ENCODE data around the gene TMEM117. TPM values are rescaled to one million over a fixed set of nuclear protein-coding genes. Genes with fewer than 3 reads are reported as not detected.

Gene TMEM117
- total RNA-seq, 1 donor, result 22.4 TPM

GRCh38 chr12:43795716-43796280 is 40.1 kb upstream of the TMEM117 start:
- Histone ChIP-seq H3K4me2 (ENCODE audit: insufficient read depth, low read length) (no peak overlapping the region), H3K27ac (ENCODE audit: low read depth, low read length) (no peak overlapping the region), H4K20me1 (ENCODE audit: insufficient read depth, low read length) (no peaks in the 10 kb centered on the region), H3K4me3 (ENCODE audit: insufficient read depth, low read length) (no peak overlapping the region), H3K9me3 (ENCODE audit: low read depth, low read length) (no peaks in the 10 kb centered on the region), H2AFZ (ENCODE audit: low read length) (no peak overlapping the region), H3K4me1 (ENCODE audit: insufficient read depth, low read length) (no peaks in the 10 kb centered on the region), H3K79me2 (ENCODE audit: insufficient read depth, low read length) (no peaks in the 10 kb centered on the region), H3K36me3 (ENCODE audit: insufficient read depth, low read length) (peaks cover 53% of the 10 kb centered on the region), H3K27me3 (ENCODE audit: insufficient read depth, low read length) (no peaks in the 10 kb centered on the region)
- TF ChIP-seq CTCF (IDR thresholded peaks at IDR 0.05; ENCODE audit: extremely low read depth, low read depth, low read length), result no peak
- no peak for DNase-seq (ENCODE audit: insufficient read length, low spot score, missing footprints)

- Histone ChIP-seq H3K27ac (ENCODE audit: low read depth, low read length) (no peak overlapping the region), H4K20me1 (ENCODE audit: insufficient read depth, low read length) (no peaks in the 10 kb centered on the region), H3K9me3 (ENCODE audit: low read depth, low read length) (no peaks in the 10 kb centered on the region), H3K4me1 (ENCODE audit: insufficient read depth, low read length) (no peaks in the 10 kb centered on the region), H3K36me3 (ENCODE audit: insufficient read depth, low read length) (peaks cover 64% of the 10 kb centered on the region), H2AFZ (ENCODE audit: low read length) (no peak overlapping the region), H3K27me3 (ENCODE audit: insufficient read depth, low read length) (no peaks in the 10 kb centered on the region), H3K4me3 (ENCODE audit: insufficient read depth, low read length) (no peak overlapping the region), H3K4me2 (ENCODE audit: insufficient read depth, low read length) (no peak overlapping the region), H3K79me2 (ENCODE audit: insufficient read depth, low read length) (peaks cover 3% of the 10 kb centered on the region)
- no peak for DNase-seq (ENCODE audit: insufficient read length, low spot score, missing footprints)
- TF ChIP-seq CTCF (IDR thresholded peaks at IDR 0.05; ENCODE audit: extremely low read depth, low read depth, low read length), result no peak
Observed at GRCh38 chr12:43797561-43798217, 38.2 kb upstream of the TMEM117 start.

GRCh38 chr12:43805149-43805859 is 30.6 kb upstream of the TMEM117 start:
- Histone ChIP-seq H2AFZ (ENCODE audit: low read length) (peak overlapping the region; percentile 90), H3K27ac (ENCODE audit: low read depth, low read length) (peak overlapping the region; percentile 96), H3K27me3 (ENCODE audit: insufficient read depth, low read length) (no peaks in the 10 kb centered on the region), H3K4me2 (ENCODE audit: insufficient read depth, low read length) (peak overlapping the region; percentile 92), H3K79me2 (ENCODE audit: insufficient read depth, low read length) (peaks cover 32% of the 10 kb centered on the region), H3K36me3 (ENCODE audit: insufficient read depth, low read length) (peaks cover 24% of the 10 kb centered on the region), H3K9me3 (ENCODE audit: low read depth, low read length) (no peaks in the 10 kb centered on the region), H3K4me1 (ENCODE audit: insufficient read depth, low read length) (peaks cover 19% of the 10 kb centered on the region), H4K20me1 (ENCODE audit: insufficient read depth, low read length) (no peaks in the 10 kb centered on the region), H3K4me3 (ENCODE audit: insufficient read depth, low read length) (peak overlapping the region; percentile 94)
- DNase-seq (ENCODE audit: insufficient read length, low spot score, missing footprints), result peak; percentile 27
- no peak for TF ChIP-seq CTCF (IDR thresholded peaks at IDR 0.05; ENCODE audit: extremely low read depth, low read depth, low read length)

Data from osteoblast (primary cell).